Neural cell (in vitro differentiated cells): ENCODE measurements around the gene HLCS. TPM values are rescaled to one million over a fixed set of nuclear protein-coding genes. Genes with fewer than 3 reads are reported as not detected.
"Not testable (repeated sequence)": the region's sequence is repeated elsewhere in the genome, so short reads cannot be mapped to it uniquely, and the experiment has no call there.

ENCODE experiments used
- H2AFZ ChIP-seq: fragments of 200-600, 300-800 bp; sonication (generic), shearing (Covaris generic); 2 replicates; pipeline ENCODE4 v1.6.0; 2014; ENCODE audit warnings: low read depth, mild to moderate bottlenecking, antibody characterized with exemption, low read length, moderate library complexity
- H3F3A ChIP-seq: fragments of 200-600 bp; shearing (Covaris generic); 2 replicates; pipeline ENCODE4 v1.6.1; 2016; ENCODE audit warnings: mild to moderate bottlenecking, moderate library complexity, mixed read lengths, antibody characterized with exemption, low read length; ENCODE audit not compliant: insufficient read depth, poor library complexity, severe bottlenecking
- H3K27ac ChIP-seq: fragments of 200-600, 300-800 bp; sonication (generic), shearing (Covaris generic); 2 replicates; pipeline ENCODE4 v1.5.1; 2014; ENCODE audit warnings: mild to moderate bottlenecking, low read length, moderate library complexity
- H3K27me3 ChIP-seq: fragments of 300-800, 200-600 bp; sonication (generic), shearing (Covaris generic); 2 replicates; pipeline ENCODE4 v1.6.0; 2014; ENCODE audit warnings: mild to moderate bottlenecking, low read depth, low read length, moderate library complexity; ENCODE audit not compliant: insufficient read depth
- H3K36me3 ChIP-seq: fragments of 300-800, 200-600 bp; sonication (generic), shearing (Covaris generic); 2 replicates; pipeline ENCODE4 v1.5.1; 2014; ENCODE audit warnings: mild to moderate bottlenecking, antibody characterized with exemption, low read length, moderate library complexity; ENCODE audit not compliant: insufficient read depth
- H3K4me2 ChIP-seq: fragments of 300-800, 200-600 bp; sonication (generic), shearing (Covaris generic); 2 replicates; pipeline ENCODE4 v1.6.0; 2014; ENCODE audit warnings: mild to moderate bottlenecking, low read length
- H3K4me3 ChIP-seq: fragments of 300-800, 200-600 bp; sonication (generic), shearing (Covaris generic); 2 replicates; pipeline ENCODE4 v1.5.1; 2014; ENCODE audit warnings: mild to moderate bottlenecking, low read length, moderate library complexity
- H3K79me2 ChIP-seq: fragments of 200-600 bp; shearing (Covaris generic); replicated peaks from 2 replicates; pipeline ENCODE4 v1.6.0; 2014; ENCODE audit warnings: mild to moderate bottlenecking, low read length, moderate library complexity; ENCODE audit not compliant: insufficient read depth
- H3K9ac ChIP-seq: fragments of 300-800, 200-600 bp; sonication (generic), shearing (Covaris generic); 2 replicates; pipeline ENCODE4 v1.6.1; 2016; ENCODE audit warnings: mild to moderate bottlenecking, low read length, mixed read lengths
- H3K9me2 ChIP-seq: fragments of 200-600 bp; shearing (Covaris generic); 2 replicates; pipeline ENCODE4 v1.6.1; 2016; ENCODE audit warnings: mild to moderate bottlenecking, low read length, mixed read lengths; ENCODE audit not compliant: insufficient read depth
- H3K9me3 ChIP-seq: fragments of 200-600, 300-800 bp; sonication (generic), shearing (Covaris generic); 2 replicates; pipeline ENCODE4 v1.6.1; 2016; ENCODE audit warnings: mild to moderate bottlenecking, mixed run types, low read length, moderate library complexity, mixed read lengths
- H4K20me1 ChIP-seq: fragments of 200-600 bp; shearing (Covaris generic); 2 replicates; pipeline ENCODE4 v1.6.1; 2016; ENCODE audit warnings: mild to moderate bottlenecking, mixed run types; ENCODE audit not compliant: insufficient read depth
- EP300 ChIP-seq: fragments of 450-650 bp; conservative IDR thresholded peaks from 2 replicates; pipeline ENCODE4 v1.6.1; 2014; ENCODE audit warnings: antibody characterized with exemption, mild to moderate bottlenecking, moderate library complexity; ENCODE audit not compliant: poor library complexity, severe bottlenecking
- EZH2 ChIP-seq: fragments of 200-600, 300-800 bp; shearing (Covaris generic), sonication (generic); IDR thresholded peaks from 2 replicates; pipeline ENCODE4 v1.6.1; 2014; ENCODE audit warnings: antibody characterized with exemption, low read length, borderline replicate concordance, mild to moderate bottlenecking; ENCODE audit not compliant: insufficient read depth, poor library complexity, severe bottlenecking
- MXI1 ChIP-seq: fragments of 450-650 bp; conservative IDR thresholded peaks from 2 replicates; pipeline ENCODE4 v1.6.1; 2014; ENCODE audit warnings: antibody characterized with exemption, mild to moderate bottlenecking; ENCODE audit not compliant: poor library complexity, severe bottlenecking
- REST ChIP-seq: IDR thresholded peaks from 2 replicates; pipeline ENCODE4 v1.6.1; 2012; ENCODE audit warnings: borderline replicate concordance
- SMC3 ChIP-seq: fragments of 450-650 bp; conservative IDR thresholded peaks from 2 replicates; pipeline ENCODE4 v1.6.1; 2014; ENCODE audit warnings: antibody characterized with exemption, mild to moderate bottlenecking, moderate library complexity; ENCODE audit not compliant: poor library complexity
- TAF1 ChIP-seq: IDR thresholded peaks from 2 replicates; pipeline ENCODE4 v1.6.1; 2012; ENCODE audit warnings: low read depth
- polyA plus RNA-seq: library from polyadenylated mRNA; depleted of rRNA; stranded (reverse); fragments of >200 nt; gene quantifications from 2 replicates; pipeline ENCODE4 v1.2.3, GENCODE V29; 2014

The HLCS gene
- polyA plus RNA-seq, 1 donor from 2014 or later: 12.1 TPM

- Histone ChIP-seq H2AFZ (no peak overlapping the region), H3K79me2 (no peaks in the 10 kb centered on the region), H3K4me3 (peak overlapping the region; percentile 64), H4K20me1 (no peaks in the 10 kb centered on the region), H3K9me2 (no peaks in the 10 kb centered on the region), H3F3A (no peaks in the 10 kb centered on the region), H3K27me3 (peaks cover 23% of the 10 kb centered on the region), H3K4me2 (no peak overlapping the region), H3K36me3 (no peaks in the 10 kb centered on the region), H3K27ac (no peak overlapping the region), H3K9me3 (peaks cover 5% of the 10 kb centered on the region), H3K9ac (peak overlapping the region; percentile 29)
- TF ChIP-seq EP300 (no peak), REST (no peak), TAF1 (no peak), SMC3 (no peak), EZH2 (no peak), MXI1 (no peak)
Measured at GRCh38 chr21:37005548-37006485, 39.3 kb upstream of the HLCS start.

- H3F3A ChIP-seq, H4K20me1 ChIP-seq, H3K9ac ChIP-seq, H3K9me2 ChIP-seq, H3K79me2 ChIP-seq, H3K36me3 ChIP-seq, H2AFZ ChIP-seq, H3K4me3 ChIP-seq, H3K9me3 ChIP-seq, H3K27ac ChIP-seq, H3K4me2 ChIP-seq: not testable (repeated sequence)
- H3K27me3 ChIP-seq: peaks cover 23% of the 10 kb centered on the region
Measured at GRCh38 chr21:37003917-37004316, 37.4 kb upstream of the HLCS start.

GRCh38 chr21:37002851-37003250 lies 36.4 kb upstream of the HLCS start:
- peaks cover 23% of the 10 kb centered on the region for H3K27me3 ChIP-seq
- not testable (repeated sequence) for H2AFZ ChIP-seq, H3K4me2 ChIP-seq, H3K79me2 ChIP-seq, H4K20me1 ChIP-seq, H3K36me3 ChIP-seq, H3K9me2 ChIP-seq, H3F3A ChIP-seq, H3K9ac ChIP-seq, H3K27ac ChIP-seq, H3K4me3 ChIP-seq, H3K9me3 ChIP-seq
